ENCODE measurements around the gene VRK3.

Gene VRK3

DNA sequence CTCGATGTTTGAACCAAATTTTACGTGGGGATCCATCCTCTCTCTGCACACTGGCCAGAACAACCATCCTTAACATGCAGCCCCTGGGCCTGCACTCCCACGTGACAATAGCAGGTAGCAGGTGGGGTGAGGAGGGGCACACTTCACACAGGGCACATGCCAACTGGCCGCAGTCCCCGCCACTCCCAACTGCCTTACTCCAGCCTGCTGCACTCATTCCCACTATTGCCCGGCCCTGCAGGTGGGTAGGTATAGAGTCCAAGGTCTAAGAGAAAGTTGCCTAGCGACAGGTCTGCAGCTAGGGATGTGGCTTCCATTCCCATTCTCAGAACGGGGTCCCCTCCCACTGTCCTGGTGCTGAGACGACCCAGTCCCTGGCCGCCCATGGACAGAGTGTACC is 18.0 kb downstream of the VRK3 start:
- H3K4me3 ChIP-seq (ENCODE audit: low read depth, low read length): no peak overlapping the region
- ChIA-PET CTCF (no interaction called here), POLR2A (no interaction called here)
- TF ChIP-seq, protein P1, sequence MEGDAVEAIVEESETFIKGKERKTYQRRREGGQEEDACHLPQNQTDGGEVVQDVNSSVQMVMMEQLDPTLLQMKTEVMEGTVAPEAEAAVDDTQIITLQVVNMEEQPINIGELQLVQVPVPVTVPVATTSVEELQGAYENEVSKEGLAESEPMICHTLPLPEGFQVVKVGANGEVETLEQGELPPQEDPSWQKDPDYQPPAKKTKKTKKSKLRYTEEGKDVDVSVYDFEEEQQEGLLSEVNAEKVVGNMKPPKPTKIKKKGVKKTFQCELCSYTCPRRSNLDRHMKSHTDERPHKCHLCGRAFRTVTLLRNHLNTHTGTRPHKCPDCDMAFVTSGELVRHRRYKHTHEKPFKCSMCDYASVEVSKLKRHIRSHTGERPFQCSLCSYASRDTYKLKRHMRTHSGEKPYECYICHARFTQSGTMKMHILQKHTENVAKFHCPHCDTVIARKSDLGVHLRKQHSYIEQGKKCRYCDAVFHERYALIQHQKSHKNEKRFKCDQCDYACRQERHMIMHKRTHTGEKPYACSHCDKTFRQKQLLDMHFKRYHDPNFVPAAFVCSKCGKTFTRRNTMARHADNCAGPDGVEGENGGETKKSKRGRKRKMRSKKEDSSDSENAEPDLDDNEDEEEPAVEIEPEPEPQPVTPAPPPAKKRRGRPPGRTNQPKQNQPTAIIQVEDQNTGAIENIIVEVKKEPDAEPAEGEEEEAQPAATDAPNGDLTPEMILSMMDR (IDR thresholded peaks at IDR 0.05; ENCODE audit: insufficient read depth, low read length, missing control alignments): no peak
- DNase-seq (ENCODE audit: low read depth, low spot score): no peak

DNA sequence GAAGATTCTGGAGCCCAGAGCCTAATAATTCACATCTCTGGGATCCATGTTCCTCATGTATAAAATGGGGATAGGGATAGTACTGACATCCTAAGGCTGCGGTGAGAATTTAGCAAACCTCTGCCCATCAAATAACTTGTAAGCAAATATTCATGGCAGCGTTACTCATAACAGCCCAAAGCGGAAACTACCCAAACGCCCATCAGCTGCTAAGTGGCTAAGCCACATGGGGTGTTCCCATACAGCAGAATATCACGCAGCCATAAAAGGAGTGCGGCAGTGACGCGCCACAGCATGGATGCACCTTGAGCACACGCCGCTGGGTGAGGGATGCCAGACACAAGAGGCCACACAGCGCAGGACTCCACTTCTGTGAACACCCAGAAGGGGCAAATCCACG is 19.7 kb downstream of the VRK3 start:
- ChIA-PET POLR2A (no interaction called here), CTCF (interaction anchor here (4.2 kb wide), 1 partner anchor 68 kb away, joined by 12 read pairs; no protein-coding TSS in a partner anchor)
- TF ChIP-seq, protein P1 (IDR thresholded peaks at IDR 0.05; ENCODE audit: insufficient read depth, low read length, missing control alignments): no peak
- H3K4me3 ChIP-seq (ENCODE audit: low read depth, low read length): no peak overlapping the region
- no peak for DNase-seq (ENCODE audit: low read depth, low spot score)

DNA sequence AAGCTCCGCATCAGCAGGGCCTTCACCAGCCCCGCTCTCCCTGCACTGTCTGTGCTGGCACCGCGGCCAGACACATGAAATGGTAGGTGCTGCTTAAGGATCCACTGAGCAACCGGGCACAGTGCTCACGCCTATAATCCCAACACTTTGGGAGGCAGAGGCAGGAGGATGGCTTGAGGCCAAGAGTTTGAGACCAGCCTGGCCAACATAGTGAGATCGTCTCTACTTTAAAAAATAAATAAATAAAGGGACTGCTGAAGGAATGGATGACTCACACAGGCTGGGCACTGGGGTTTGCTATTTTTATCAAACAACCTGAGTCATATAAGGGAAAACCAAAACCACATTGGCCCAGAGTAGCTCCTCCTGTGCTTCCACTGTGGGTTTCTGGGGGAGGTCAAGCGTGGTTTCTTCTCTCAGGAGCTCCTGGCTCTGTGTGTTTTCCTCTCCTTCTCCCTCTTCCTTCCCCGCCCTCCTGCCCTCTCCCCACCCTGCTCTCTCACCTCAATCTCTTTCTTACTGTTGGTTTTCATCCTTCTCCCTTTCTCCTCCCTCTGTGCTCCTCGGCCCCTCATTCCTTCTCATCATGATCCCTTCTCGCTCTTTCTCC is 21.3 kb downstream of the VRK3 start:
- ChIA-PET POLR2A (interaction anchor here (1.0 kb wide), 1 partner anchor 11 kb away, joined by 3 read pairs; no protein-coding TSS in a partner anchor), CTCF (interaction anchor here (1.2 to 4.2 kb wide), 5 partner anchors 11 to 132 kb away, joined by 3 to 12 read pairs (median 5); partner anchors contain the start of genes ATF5 and NUP62)
- TF ChIP-seq, protein P1 (IDR thresholded peaks at IDR 0.05; ENCODE audit: insufficient read depth, low read length, missing control alignments): no peak

DNA sequence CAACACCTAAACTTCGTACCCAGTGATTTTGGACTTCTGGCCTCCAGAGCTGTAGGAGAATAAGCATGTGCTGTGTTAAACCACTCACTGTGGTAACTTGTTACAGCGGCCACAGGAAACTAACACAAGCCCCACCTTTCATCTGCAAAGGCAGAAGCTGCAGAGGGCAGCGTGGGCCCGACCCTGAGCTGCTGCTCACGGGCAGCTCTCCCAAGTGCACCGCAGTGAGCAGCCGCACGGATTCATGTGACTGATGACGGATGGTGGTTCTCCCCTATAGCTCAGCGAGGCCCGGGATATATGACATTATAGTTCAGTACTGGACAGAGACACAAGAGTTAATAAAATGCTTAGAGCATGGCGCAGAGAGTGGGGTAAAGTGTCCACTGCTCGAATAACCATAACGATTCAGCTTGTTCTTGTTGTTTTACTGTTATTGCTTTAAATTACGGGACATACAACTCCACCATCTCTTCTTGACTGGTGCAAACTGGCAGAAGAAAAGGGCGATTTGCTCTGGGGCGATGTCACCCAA is 21.9 kb downstream of the VRK3 start:
- no peak overlapping the region for H3K4me3 ChIP-seq (ENCODE audit: low read depth, low read length)

More for the DNA sequence above, 21.3 kb downstream of the VRK3 start:
- peak; percentile 58 for DNase-seq (ENCODE audit: low read depth, low spot score)
- H3K4me3 ChIP-seq (ENCODE audit: low read depth, low read length): no peak overlapping the region

DNA sequence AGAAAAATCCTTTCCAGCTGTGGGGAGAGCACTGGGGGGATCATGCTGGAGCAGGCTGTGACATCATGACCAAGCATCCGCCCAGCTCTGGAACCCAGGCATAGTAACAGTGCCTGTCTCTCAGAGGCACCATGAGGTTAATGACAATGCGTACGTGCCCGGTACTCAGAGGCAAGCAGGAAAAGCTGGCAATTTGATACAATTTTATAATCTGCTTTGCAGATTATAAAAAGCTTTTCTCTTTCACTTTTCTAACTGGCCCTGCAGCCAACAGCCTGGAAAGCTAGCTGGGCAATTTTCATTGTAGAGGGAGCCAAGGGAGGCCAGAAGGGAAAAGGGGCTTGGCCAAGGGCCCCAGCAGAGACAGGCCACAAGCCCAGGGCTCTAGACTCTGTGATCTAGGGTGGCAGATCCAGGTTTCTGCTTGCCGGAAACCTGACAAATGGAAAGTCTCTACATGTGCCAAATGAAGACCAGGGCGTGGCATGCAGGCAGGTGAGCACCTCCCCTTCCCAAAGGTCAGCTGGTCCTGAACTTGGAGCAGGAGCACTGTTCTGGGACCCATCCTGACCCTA is 22.7 kb downstream of the VRK3 start:
- POLR2A ChIA-PET: interaction anchor here (0.8 to 1.2 kb wide), 2 partner anchors 9 to 11 kb away, joined by 3 to 4 read pairs; no protein-coding TSS in a partner anchor
- no peak overlapping the region for H3K4me3 ChIP-seq (ENCODE audit: low read depth, low read length)
- TF ChIP-seq, protein P1 (IDR thresholded peaks at IDR 0.05; ENCODE audit: insufficient read depth, low read length, missing control alignments): no peak
- no peak for DNase-seq (ENCODE audit: low read depth, low spot score)
- CTCF ChIA-PET: interaction anchor here (1.8 to 4.2 kb wide), 4 partner anchors 10 to 65 kb away, joined by 8 to 12 read pairs (median 9); no protein-coding TSS in a partner anchor

More for the DNA sequence above, 21.9 kb downstream of the VRK3 start:
- TF ChIP-seq, protein P1 (IDR thresholded peaks at IDR 0.05; ENCODE audit: insufficient read depth, low read length, missing control alignments): no peak
- POLR2A ChIA-PET: interaction anchor here (1.0 kb wide), 1 partner anchor 10 kb away, joined by 3 read pairs; no protein-coding TSS in a partner anchor
- CTCF ChIA-PET: interaction anchor here (0.6 to 4.2 kb wide), 8 partner anchors 10 to 133 kb away, joined by 3 to 12 read pairs (median 6); partner anchors contain the start of genes ATF5, NUP62 and VRK3
- no peak for DNase-seq (ENCODE audit: low read depth, low spot score)

DNA sequence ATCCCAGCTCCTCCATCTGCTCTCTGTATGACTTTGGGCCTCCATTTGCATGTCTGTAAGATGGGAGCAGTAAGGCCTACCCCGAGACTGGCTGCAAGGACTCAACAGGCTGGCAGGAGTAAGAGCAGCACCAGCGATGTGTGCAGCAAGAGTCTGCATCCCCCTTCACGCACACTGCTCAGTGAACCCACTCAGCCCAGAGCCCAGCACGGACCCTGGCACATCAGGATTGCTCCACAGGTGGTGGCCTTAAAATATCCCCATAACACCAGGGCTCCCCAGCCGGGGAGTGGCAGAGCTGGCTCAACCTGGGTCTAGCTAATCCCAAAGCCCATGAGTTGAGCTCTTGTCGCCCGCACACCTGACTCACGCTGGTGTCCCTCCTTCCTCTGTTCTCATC is 23.4 kb downstream of the VRK3 start:
- ChIA-PET CTCF (interaction anchor here (1.8 to 4.2 kb wide), 4 partner anchors 9 to 64 kb away, joined by 8 to 12 read pairs (median 9); no protein-coding TSS in a partner anchor), POLR2A (interaction anchor here (0.8 to 1.2 kb wide), 2 partner anchors 8 to 11 kb away, joined by 3 to 4 read pairs; no protein-coding TSS in a partner anchor)
- no peak overlapping the region for H3K4me3 ChIP-seq (ENCODE audit: low read depth, low read length)
- TF ChIP-seq, protein P1 (IDR thresholded peaks at IDR 0.05; ENCODE audit: insufficient read depth, low read length, missing control alignments): no peak
- no peak for DNase-seq (ENCODE audit: low read depth, low spot score)
